Measurements from ENCODE around the gene ATP10D.
"Not testable (repeated sequence)": the region's sequence is repeated elsewhere in the genome, so short reads cannot be mapped to it uniquely, and the experiment has no call there.

Gene ATP10D

GRCh38 chr4:47485047-47485692 is at the start of gene ATP10D:
TSS of gene ATP10D (plus strand) at chr4:47485275. CDS start at chr4:47512541, 27,266 bp downstream.
- peak; percentile 96 for DNase-seq

- DNase-seq = no peak
These were observed 42.1 kb upstream of the ATP10D start for GRCh38 chr4:47442980-47443379.

- DNase-seq = no peak
These were observed 41.0 kb upstream of the ATP10D start for GRCh38 chr4:47444031-47444430.

- no peak for DNase-seq
These were observed 33.4 kb upstream of the ATP10D start for GRCh38 chr4:47451657-47452056.

- no peak for DNase-seq
These were observed 22.3 kb upstream of the ATP10D start for GRCh38 chr4:47462799-47463234.

- DNase-seq = peak; percentile 99
These were observed 21.7 kb upstream of the ATP10D start, which contains the start of gene COMMD8 for GRCh38 chr4:47463235-47463956. TSS of gene COMMD8 (minus strand) at chr4:47463702. CDS start at chr4:47463651, 51 bp downstream.

- no peak for DNase-seq
These were observed 20.1 kb upstream of the ATP10D start for GRCh38 chr4:47465004-47465403.

- no peak for DNase-seq
These were observed 18.9 kb upstream of the ATP10D start for GRCh38 chr4:47466056-47466785.

- DNase-seq = no peak
These were observed 16.2 kb upstream of the ATP10D start for GRCh38 chr4:47468706-47469365.

- no peak for DNase-seq
These were observed 15.1 kb upstream of the ATP10D start for GRCh38 chr4:47469951-47470350.

GRCh38 chr4:47471064-47471463 is 14.0 kb upstream of the ATP10D start:
- DNase-seq = no peak

GRCh38 chr4:47471591-47471990 is 13.5 kb upstream of the ATP10D start:
- DNase-seq = no peak

- DNase-seq = no peak
These were observed 11.8 kb upstream of the ATP10D start for GRCh38 chr4:47473141-47473750.

- no peak for DNase-seq
These were observed 10.3 kb upstream of the ATP10D start for GRCh38 chr4:47474799-47475198.

GRCh38 chr4:47475411-47475810 is 9.7 kb upstream of the ATP10D start:
- no peak for DNase-seq

- no peak for DNase-seq
These were observed 6.3 kb upstream of the ATP10D start for GRCh38 chr4:47478804-47479203.

GRCh38 chr4:47482326-47482725 is 2.7 kb upstream of the ATP10D start:
- no peak for DNase-seq

GRCh38 chr4:47483745-47484144 is 1.3 kb upstream of the ATP10D start:
- DNase-seq = no peak

GRCh38 chr4:47484168-47484567 is 907 bp upstream of the ATP10D start:
- DNase-seq = peak; percentile 33

- DNase-seq = no peak
These were observed 693 bp downstream of the ATP10D start for GRCh38 chr4:47485768-47486167.

GRCh38 chr4:47486231-47486673 is 1.2 kb downstream of the ATP10D start:
- DNase-seq = no peak

- DNase-seq = not testable (repeated sequence)
These were observed 1.7 kb downstream of the ATP10D start for GRCh38 chr4:47486727-47487126.

- no peak for DNase-seq
These were observed 3.6 kb downstream of the ATP10D start for GRCh38 chr4:47488706-47489105.

Data from eye (tissue), 1 donor.